Measurements from ENCODE around the gene CD82. TPM values are rescaled to one million over a fixed set of nuclear protein-coding genes. Genes with fewer than 3 reads are reported as not detected.

Gene CD82, protein sequence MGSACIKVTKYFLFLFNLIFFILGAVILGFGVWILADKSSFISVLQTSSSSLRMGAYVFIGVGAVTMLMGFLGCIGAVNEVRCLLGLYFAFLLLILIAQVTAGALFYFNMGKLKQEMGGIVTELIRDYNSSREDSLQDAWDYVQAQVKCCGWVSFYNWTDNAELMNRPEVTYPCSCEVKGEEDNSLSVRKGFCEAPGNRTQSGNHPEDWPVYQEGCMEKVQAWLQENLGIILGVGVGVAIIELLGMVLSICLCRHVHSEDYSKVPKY
- 10 to 100 TPM; 15.4 to 23.4 TPM for total RNA-seq

DNA sequence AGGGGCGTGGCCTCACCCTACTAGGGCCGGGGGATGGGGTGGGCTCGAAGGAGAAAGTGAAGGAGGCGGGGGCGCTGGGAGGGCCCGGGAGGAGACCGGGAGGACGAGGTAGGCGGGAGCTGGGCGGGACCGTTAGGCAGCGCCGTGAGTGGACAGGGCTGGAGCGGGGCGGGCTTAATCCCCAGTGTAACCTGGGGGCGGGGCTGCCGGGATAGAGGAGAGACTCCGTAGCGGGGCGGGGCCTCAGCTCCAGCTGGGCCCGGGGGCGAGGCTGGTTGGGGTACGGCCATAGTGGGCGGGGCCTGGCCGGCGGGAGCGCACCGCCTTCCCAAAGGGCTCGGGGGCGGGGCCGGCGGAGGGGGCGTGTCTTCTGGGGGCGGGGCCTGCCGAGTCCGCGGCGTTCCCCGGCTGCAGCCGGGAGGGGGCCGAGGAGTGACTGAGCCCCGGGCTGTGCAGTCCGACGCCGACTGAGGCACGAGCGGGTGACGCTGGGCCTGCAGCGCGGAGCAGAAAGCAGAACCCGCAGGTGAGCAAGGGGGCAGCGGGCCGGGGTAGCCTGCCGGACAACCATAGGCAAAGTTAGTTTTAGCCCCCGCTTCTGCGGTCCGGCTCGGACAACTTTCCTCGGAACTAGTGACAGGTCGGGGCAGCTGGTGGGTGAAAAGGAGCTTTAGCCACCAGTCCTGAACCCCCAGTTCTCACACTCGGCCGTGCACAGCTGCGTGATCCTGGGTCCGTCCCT is at the start of gene CD82:
Gene CD82, plus strand, starts transcription at position 453 of the 742 bp plus-strand sequence. CDS start 29,000 bp downstream, outside the sequence.
- no peaks in the 10 kb centered on the region for H3K27me3 ChIP-seq (replicated peaks; ENCODE audit: insufficient read depth)
- peak within 1 kb of the TSS; percentile 75 for H3K4me3 ChIP-seq
- H3K36me3 ChIP-seq = no peaks in the 10 kb centered on the region
- peak within 1 kb of the TSS; percentile 98 to 99 for H3K27ac ChIP-seq
- peaks cover 30 to 57% of the 10 kb centered on the region in 2 donors for H3K4me1 ChIP-seq (ENCODE audit: control insufficient read depth in 1 of 2, low read depth in 2 of 2)
- ATAC-seq (ENCODE audit: insufficient number of reproducible peaks, low FRiP score, low read depth) (peak; percentile 81), DNase-seq (ENCODE audit: low spot score) (peak; percentile 100)
- H3K9me3 ChIP-seq = no peaks in the 10 kb centered on the region
- peak; percentile 59 for TF ChIP-seq CTCF (IDR thresholded peaks at IDR 0.05)

GRCh38 chr11:44516688-44517507 is 48.6 kb upstream of the CD82 start:
- no peak overlapping the region for H3K27ac ChIP-seq
- ATAC-seq (ENCODE audit: insufficient number of reproducible peaks, low FRiP score, low read depth) (no peak), DNase-seq (ENCODE audit: low spot score) (no peak)
- no peaks in the 10 kb centered on the region for H3K9me3 ChIP-seq
- no peak for TF ChIP-seq CTCF (IDR thresholded peaks at IDR 0.05)
- H3K36me3 ChIP-seq = no peaks in the 10 kb centered on the region
- no peak overlapping the region for H3K4me3 ChIP-seq
- H3K4me1 ChIP-seq (ENCODE audit: control insufficient read depth in 1 of 2, low read depth in 2 of 2) = no peaks in the 10 kb centered on the region
- no peaks in the 10 kb centered on the region for H3K27me3 ChIP-seq (replicated peaks; ENCODE audit: insufficient read depth)

DNA sequence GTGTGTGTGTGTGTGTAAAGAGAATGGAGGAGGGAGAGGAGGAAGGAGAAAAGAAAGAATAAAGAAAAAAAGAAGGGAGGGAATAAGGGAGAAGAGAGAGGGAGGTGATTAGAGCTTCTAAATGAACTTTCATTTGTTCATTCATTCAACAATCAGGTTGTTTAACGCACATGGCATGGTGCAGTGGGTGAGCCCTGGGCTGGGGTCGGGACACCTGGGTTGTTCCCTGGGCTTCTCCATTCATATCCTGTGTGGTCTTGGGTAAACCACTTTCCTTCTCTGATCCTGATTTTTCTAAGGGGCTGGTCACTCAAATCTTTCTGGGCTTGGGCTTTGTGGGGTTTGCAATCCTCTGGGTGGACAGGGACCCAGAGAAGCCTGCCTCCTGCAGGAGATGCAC is 47.9 kb upstream of the CD82 start:
- ATAC-seq (ENCODE audit: insufficient number of reproducible peaks, low FRiP score, low read depth) (no peak), DNase-seq (ENCODE audit: low spot score) (no peak)
- no peaks in the 10 kb centered on the region for H3K4me1 ChIP-seq (ENCODE audit: control insufficient read depth in 1 of 2, low read depth in 2 of 2)
- H3K4me3 ChIP-seq = no peak overlapping the region
- no peak overlapping the region for H3K27ac ChIP-seq
- H3K9me3 ChIP-seq = no peaks in the 10 kb centered on the region
- no peak for TF ChIP-seq CTCF (IDR thresholded peaks at IDR 0.05)
- H3K27me3 ChIP-seq (replicated peaks; ENCODE audit: insufficient read depth) = no peaks in the 10 kb centered on the region
- no peaks in the 10 kb centered on the region for H3K36me3 ChIP-seq

GRCh38 chr11:44518968-44519550 is 46.4 kb upstream of the CD82 start:
- H3K4me3 ChIP-seq = no peak overlapping the region
- H3K4me1 ChIP-seq (ENCODE audit: control insufficient read depth in 1 of 2, low read depth in 2 of 2) = no peaks in the 10 kb centered on the region
- no peaks in the 10 kb centered on the region for H3K27me3 ChIP-seq (replicated peaks; ENCODE audit: insufficient read depth)
- H3K9me3 ChIP-seq = no peaks in the 10 kb centered on the region
- no peaks in the 10 kb centered on the region for H3K36me3 ChIP-seq
- ATAC-seq (ENCODE audit: insufficient number of reproducible peaks, low FRiP score, low read depth) (no peak), DNase-seq (ENCODE audit: low spot score) (no peak)
- no peak overlapping the region for H3K27ac ChIP-seq
- TF ChIP-seq CTCF (IDR thresholded peaks at IDR 0.05) = no peak

Measured in thoracic aorta (tissue), 2 donors.